DND-41 (cell line): Measurements from ENCODE around the gene LCAT.

Source experiments
- ATAC-seq: fragments of 200-7000 bp; cut with Tn5 transposase; 3 replicates; pipeline ENCODE4 v1.9.1; 2021; ENCODE audit warnings: low read depth; ENCODE audit not compliant: insufficient read depth
- DNase-seq: peaks from one replicate; pipeline ENCODE4 v3.0.0-alpha.2; 2020
- H2AFZ ChIP-seq: 2 replicates; pipeline ENCODE4 v1.6.0; 2012; ENCODE audit warnings: low read depth, low read length
- H3K27ac ChIP-seq: 2 replicates; pipeline ENCODE4 v1.5.1; 2012; ENCODE audit warnings: low read length, inconsistent platforms
- H3K27me3 ChIP-seq: fragments of 200-600 bp; sonication (generic); 2 replicates; pipeline ENCODE4 v1.6.0; 2012; ENCODE audit warnings: low read length, mild to moderate bottlenecking, inconsistent platforms; ENCODE audit not compliant: insufficient read depth, poor library complexity
- H3K36me3 ChIP-seq: 2 replicates; pipeline ENCODE4 v1.5.1; 2012; ENCODE audit warnings: low read length, inconsistent platforms; ENCODE audit not compliant: insufficient read depth
- H3K4me1 ChIP-seq: 2 replicates; pipeline ENCODE4 v1.5.1; 2012; ENCODE audit warnings: mild to moderate bottlenecking, low read length; ENCODE audit not compliant: insufficient read depth
- H3K4me2 ChIP-seq: 2 replicates; pipeline ENCODE4 v1.6.0; 2012; ENCODE audit warnings: mild to moderate bottlenecking, moderate library complexity, low read length, inconsistent platforms; ENCODE audit not compliant: insufficient read depth
- H3K4me3 ChIP-seq, 2 experiments: fragments of 200-600 bp in 1 of 2; shearing (Covaris generic) in 1 of 2; 2 replicates each; pipeline ENCODE4 v1.5.1; 2012 to 2016; ENCODE audit warnings: inconsistent platforms in 2 of 2, low read length in 2 of 2, mild to moderate bottlenecking in 2 of 2, low read depth in 1 of 2, moderate library complexity in 1 of 2
- H3K79me2 ChIP-seq: 2 replicates; pipeline ENCODE4 v1.6.0; 2012; ENCODE audit warnings: low read length, inconsistent platforms; ENCODE audit not compliant: insufficient read depth
- H3K9ac ChIP-seq: 2 replicates; pipeline ENCODE4 v1.6.0; 2012; ENCODE audit warnings: low read depth, mild to moderate bottlenecking, inconsistent platforms, low read length, moderate library complexity
- H3K9me3 ChIP-seq: 2 replicates; pipeline ENCODE4 v1.5.1; 2012; ENCODE audit warnings: low read length, moderate library complexity, mild to moderate bottlenecking, inconsistent platforms; ENCODE audit not compliant: insufficient read depth, severe bottlenecking
- H4K20me1 ChIP-seq: 2 replicates; pipeline ENCODE4 v1.6.0; 2012; ENCODE audit warnings: low read length; ENCODE audit not compliant: insufficient read depth
- EZH2 ChIP-seq: IDR thresholded peaks from 3 replicates; pipeline ENCODE4 v1.6.1; 2012; ENCODE audit warnings: borderline replicate concordance, low read depth, mild to moderate bottlenecking, moderate library complexity, low read length, inconsistent platforms; ENCODE audit not compliant: severe bottlenecking
- TF ChIP-seq, protein P1 (sequence below): IDR thresholded peaks from 2 replicates; pipeline ENCODE4 v1.5.1; 2012; ENCODE audit warnings: borderline replicate concordance, low read length, moderate library complexity, mild to moderate bottlenecking; ENCODE audit not compliant: poor library complexity, severe bottlenecking; ENCODE audit errors: extremely low read depth

Gene LCAT

GRCh38 chr16:67943256-67943618 is 683 bp downstream of the LCAT start:
- DNase-seq = no peak

GRCh38 chr16:67942510-67943255 is 1.2 kb downstream of the LCAT start:
- Histone ChIP-seq H3K4me1 (peaks cover 2% of the 10 kb centered on the region; the same call in 1 of the 2 replicates), H3K9ac (no peak overlapping the region), H3K79me2 (no peaks in the 10 kb centered on the region), H3K27ac (no peak overlapping the region), H3K27me3 (no peaks in the 10 kb centered on the region), H3K9me3 (no peaks in the 10 kb centered on the region), H3K4me2 (no peak overlapping the region), H3K36me3 (peaks cover 72% of the 10 kb centered on the region), H3K4me3 (no peak overlapping the region), H4K20me1 (no peaks in the 10 kb centered on the region), H2AFZ (no peak overlapping the region)
- TF ChIP-seq, protein P1, sequence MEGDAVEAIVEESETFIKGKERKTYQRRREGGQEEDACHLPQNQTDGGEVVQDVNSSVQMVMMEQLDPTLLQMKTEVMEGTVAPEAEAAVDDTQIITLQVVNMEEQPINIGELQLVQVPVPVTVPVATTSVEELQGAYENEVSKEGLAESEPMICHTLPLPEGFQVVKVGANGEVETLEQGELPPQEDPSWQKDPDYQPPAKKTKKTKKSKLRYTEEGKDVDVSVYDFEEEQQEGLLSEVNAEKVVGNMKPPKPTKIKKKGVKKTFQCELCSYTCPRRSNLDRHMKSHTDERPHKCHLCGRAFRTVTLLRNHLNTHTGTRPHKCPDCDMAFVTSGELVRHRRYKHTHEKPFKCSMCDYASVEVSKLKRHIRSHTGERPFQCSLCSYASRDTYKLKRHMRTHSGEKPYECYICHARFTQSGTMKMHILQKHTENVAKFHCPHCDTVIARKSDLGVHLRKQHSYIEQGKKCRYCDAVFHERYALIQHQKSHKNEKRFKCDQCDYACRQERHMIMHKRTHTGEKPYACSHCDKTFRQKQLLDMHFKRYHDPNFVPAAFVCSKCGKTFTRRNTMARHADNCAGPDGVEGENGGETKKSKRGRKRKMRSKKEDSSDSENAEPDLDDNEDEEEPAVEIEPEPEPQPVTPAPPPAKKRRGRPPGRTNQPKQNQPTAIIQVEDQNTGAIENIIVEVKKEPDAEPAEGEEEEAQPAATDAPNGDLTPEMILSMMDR = no peak
- no peak for TF ChIP-seq EZH2
- ATAC-seq (peak; percentile 2; the same call in 1 of the 3 replicates), DNase-seq (no peak)

More at GRCh38 chr16:67943256-67943618, 683 bp downstream of the LCAT start:
- Histone ChIP-seq H3K9me3 (no peaks in the 10 kb centered on the region), H3K4me1 (no peaks in the 10 kb centered on the region), H3K4me2 (no peak overlapping the region), H3K9ac (no peak overlapping the region), H3K27ac (no peak overlapping the region), H3K27me3 (no peaks in the 10 kb centered on the region), H3K36me3 (peaks cover 77% of the 10 kb centered on the region), H4K20me1 (no peaks in the 10 kb centered on the region), H3K4me3 (no peak overlapping the region), H2AFZ (no peak overlapping the region), H3K79me2 (no peaks in the 10 kb centered on the region)
- no peak for TF ChIP-seq EZH2
- TF ChIP-seq, protein P1 = no peak
- ATAC-seq = no peak

DNA sequence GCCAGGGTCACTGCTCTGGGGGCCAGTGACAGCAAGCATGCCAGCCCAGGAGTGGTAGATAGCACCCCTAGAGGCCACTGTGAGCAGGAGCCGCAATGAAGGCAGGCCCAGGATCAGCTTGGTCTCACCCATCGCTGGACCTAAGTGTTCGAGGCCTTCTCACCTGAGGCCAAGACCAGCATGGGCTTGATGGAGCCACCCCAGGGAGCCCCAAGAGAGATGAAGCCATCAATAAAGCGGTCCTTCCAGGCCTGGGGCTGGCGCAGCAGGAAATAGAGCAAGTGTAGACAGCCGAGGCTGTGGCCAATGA is 1.8 kb downstream of the LCAT start:
- DNase-seq = peak; percentile 46
- H3K9ac ChIP-seq = no peak overlapping the region

More for the DNA sequence above, 1.8 kb downstream of the LCAT start:
- Histone ChIP-seq H3K9me3 (no peaks in the 10 kb centered on the region), H3K27ac (no peak overlapping the region), H3K36me3 (peaks cover 67% of the 10 kb centered on the region), H3K4me1 (peaks cover 8% of the 10 kb centered on the region), H3K4me3 (no peak overlapping the region), H4K20me1 (no peaks in the 10 kb centered on the region), H3K79me2 (peaks cover 4% of the 10 kb centered on the region), H3K27me3 (no peaks in the 10 kb centered on the region), H2AFZ (no peak overlapping the region), H3K4me2 (no peak overlapping the region)
- peak; percentile 62 for ATAC-seq
- no peak for TF ChIP-seq EZH2
- TF ChIP-seq, protein P1 = peak; percentile 77
